ENCODE data around the gene ASB16. TPM values are rescaled to one million over a fixed set of nuclear protein-coding genes. Genes with fewer than 3 reads are reported as not detected.
A peak's percentile ranks its signal among the peaks of the same experiment; 100 is the strongest.

ASB16 gene
- total RNA-seq, 1 donor from 2014 or later, result 0.36 TPM

- no peak for DNase-seq (ENCODE audit: low spot score)
- no peak for ATAC-seq
- intact Hi-C loops (cut with DNase I), result no loop called here
These were observed 33.4 kb downstream of the ASB16 start for GRCh38 chr17:44203731-44204440.

GRCh38 chr17:44204441-44204882 is 34.0 kb downstream of the ASB16 start:
- ATAC-seq, result no peak
- DNase-seq (ENCODE audit: low spot score), result no peak
- intact Hi-C loops (cut with DNase I), result no loop called here

- DNase-seq (ENCODE audit: low spot score) (no peak), ATAC-seq (no peak)
- intact Hi-C loops (cut with DNase I), result no loop called here
These were observed 35.7 kb downstream of the ASB16 start for GRCh38 chr17:44205962-44206824.

- intact Hi-C loops (cut with DNase I), result no loop called here
- no peak for ATAC-seq
- no peak for DNase-seq (ENCODE audit: low spot score)
These were observed 36.3 kb downstream of the ASB16 start for GRCh38 chr17:44206825-44207155.

GRCh38 chr17:44207319-44207718 is 36.8 kb downstream of the ASB16 start:
- intact Hi-C loops (cut with DNase I), result no loop called here
- DNase-seq (ENCODE audit: low spot score), result no peak
- no peak for ATAC-seq

DNA sequence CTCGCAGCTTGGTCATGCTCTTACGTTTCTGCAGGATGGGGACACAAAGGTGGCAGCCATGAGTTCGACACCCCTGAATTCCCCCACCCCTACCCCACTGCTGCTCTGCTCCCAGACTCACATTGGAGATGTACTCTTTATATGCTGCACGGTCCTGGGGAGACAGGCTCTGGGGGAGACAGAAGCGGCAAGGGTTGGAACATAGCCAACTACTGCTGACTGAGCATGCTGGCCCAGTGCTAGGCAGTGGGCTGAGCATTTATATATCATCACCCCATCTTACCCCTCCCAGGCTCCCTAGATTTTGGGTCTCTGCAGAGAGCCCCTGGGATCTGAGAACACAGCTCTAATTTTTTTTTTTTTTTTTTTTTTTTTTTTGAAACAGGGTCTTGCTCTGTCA is 37.2 kb downstream of the ASB16 start:
- ATAC-seq (no peak), DNase-seq (ENCODE audit: low spot score) (no peak)
- intact Hi-C loops (cut with DNase I), result no loop called here

- ATAC-seq (no peak), DNase-seq (ENCODE audit: low spot score) (no peak)
- intact Hi-C loops (cut with DNase I), result loop anchor here (2.0 kb wide), 1 partner anchor 117 kb away; no protein-coding TSS in a partner anchor
These were observed 39.4 kb downstream of the ASB16 start for GRCh38 chr17:44209786-44210341.

DNA sequence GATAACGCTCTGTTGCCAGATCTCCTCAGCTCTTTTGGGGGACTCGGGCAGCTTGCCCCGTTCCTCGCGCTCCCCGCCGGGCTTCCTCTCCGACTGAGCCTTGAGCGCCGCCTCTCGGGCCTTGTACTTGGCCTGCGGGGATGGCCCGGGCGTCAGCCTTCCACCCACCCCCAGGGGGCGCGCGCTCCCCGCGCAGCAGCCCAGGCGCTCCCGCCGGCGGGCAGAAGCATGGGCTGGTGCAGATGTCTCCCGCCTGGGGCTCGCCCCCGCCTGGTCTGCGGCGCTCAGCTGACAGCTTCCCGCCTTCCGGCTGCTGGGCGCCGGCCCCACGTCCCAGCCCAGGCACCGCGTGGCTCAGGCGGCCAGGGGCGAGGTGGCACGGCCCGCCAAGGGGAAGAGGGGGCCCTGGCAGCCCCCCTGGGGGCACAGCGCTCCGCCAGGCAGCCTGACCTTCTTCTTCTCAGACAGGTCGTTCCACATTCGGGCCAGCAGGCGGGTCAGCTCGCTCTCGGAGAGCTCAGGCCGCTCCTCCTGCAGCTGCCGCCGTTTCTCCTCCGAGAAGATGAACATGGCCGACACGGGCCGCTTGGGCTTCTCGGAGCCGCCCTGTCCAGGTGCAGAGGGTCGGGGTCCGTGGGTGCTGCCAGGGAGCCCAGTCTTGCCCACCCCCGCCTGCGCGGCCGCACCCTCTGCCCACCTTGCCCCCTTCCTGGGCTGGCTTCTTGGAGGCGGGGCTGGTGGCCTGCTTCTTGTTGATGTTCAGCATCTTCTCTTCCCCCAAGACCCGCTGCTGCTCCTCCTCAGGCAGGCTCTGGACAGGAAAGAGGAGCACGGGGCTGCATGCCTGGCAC is 40.1 kb downstream of the ASB16 start:
- DNase-seq (ENCODE audit: low spot score) (peak; percentile 92), ATAC-seq (peak; percentile 86)
- intact Hi-C loops (cut with DNase I), result loop anchor here (2.0 kb wide), 1 partner anchor 116 kb away; no protein-coding TSS in a partner anchor

GRCh38 chr17:44211281-44212265 is 41.1 kb downstream of the ASB16 start:
- DNase-seq (ENCODE audit: low spot score) (no peak), ATAC-seq (no peak)
- intact Hi-C loops (cut with DNase I), result loop anchor here (2.0 kb wide), 1 partner anchor 115 kb away; no protein-coding TSS in a partner anchor

DNA sequence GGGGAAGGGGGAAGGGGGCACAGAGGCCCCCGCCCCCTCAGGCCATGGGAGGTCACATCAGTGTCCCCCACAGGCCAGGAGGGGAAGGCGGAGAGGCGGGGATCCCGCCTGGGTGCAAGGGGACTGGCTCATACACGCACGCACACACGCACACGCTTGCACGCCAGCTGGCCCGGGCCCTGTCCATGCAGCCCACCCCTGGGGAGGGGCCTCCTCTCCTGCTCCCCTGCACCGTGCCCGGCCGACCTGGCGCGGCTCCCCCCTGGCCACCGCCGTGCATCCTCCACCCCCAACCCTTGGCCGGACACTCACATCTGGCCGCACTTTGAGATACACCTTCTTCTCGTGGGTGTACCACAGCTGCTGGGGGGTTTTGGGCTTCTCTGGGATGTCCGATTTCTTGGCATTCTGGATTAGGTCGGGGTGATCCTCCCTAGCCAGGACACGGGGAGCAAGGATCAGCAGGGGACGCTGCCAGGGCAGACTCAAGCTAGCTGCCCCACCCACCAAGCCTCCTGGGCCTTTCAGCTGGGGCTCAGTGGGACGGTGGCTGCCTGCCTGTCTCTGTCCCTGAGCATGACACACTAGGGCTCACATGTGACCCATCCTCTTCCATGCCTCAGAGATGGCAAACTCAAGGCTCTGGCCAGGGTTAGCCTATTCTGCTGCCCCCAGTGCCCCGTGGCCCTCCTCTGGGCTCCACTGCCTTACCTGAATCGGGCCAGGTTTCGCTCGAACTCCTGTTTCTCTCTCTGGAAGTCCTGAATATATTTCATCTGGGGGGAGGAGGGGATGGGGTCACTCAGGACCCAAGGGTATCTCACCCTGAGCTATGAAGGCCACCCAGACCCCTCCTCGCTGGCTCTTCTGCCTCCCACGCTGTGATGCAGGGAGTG is 42.3 kb downstream of the ASB16 start:
- ATAC-seq, result no peak
- DNase-seq (ENCODE audit: low spot score), result no peak
- intact Hi-C loops (cut with DNase I), result no loop called here

- intact Hi-C loops (cut with DNase I), result no loop called here
- DNase-seq (ENCODE audit: low spot score), result no peak
- ATAC-seq, result no peak
These were observed 43.1 kb downstream of the ASB16 start for GRCh38 chr17:44213403-44214229.

- DNase-seq (ENCODE audit: low spot score) (no peak), ATAC-seq (no peak)
- intact Hi-C loops (cut with DNase I), result no loop called here
These were observed 43.7 kb downstream of the ASB16 start for GRCh38 chr17:44214230-44214494.

DNA sequence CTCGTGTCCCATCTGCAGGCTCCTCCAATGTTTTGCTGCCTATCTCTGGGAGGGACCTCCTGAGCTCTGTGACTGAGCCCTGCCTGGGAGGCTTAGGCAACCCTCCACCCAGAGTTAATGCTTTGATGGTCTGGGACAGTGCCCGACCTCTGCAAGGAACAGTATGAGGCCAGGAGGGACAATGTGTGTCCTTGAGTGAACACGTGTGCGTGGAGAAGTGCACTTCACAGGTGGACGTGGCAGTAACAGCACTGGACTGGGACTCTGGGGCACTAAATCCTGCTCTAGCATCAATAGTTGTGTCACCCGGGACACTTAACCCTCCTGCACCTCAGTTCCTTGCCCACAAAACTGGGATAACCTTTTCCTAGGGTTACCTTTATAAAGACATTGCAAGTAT is 44.4 kb downstream of the ASB16 start:
- DNase-seq (ENCODE audit: low spot score) (no peak), ATAC-seq (no peak)
- intact Hi-C loops (cut with DNase I), result no loop called here

- intact Hi-C loops (cut with DNase I), result no loop called here
- ATAC-seq, result no peak
- DNase-seq (ENCODE audit: low spot score), result no peak
These were observed 45.7 kb downstream of the ASB16 start for GRCh38 chr17:44216173-44216572.

DNA sequence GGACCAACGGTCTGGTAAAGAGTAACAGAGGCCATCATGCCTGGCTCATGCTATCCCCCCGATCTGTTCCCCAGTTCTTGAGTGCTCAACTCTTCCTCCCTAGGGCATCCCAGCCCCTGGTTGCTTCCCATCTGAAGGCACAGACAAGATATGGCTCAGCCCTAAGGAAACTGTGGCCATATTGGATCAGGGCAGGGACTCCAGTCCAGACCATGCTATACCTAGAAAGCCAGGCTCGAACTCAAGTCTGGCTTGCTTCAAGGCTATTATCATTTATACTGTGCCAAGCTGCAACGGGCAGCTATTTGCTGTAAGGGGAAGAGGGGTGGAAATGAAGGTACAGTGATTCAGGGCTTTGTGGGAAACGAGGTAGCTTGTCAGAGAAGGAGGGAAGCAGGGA is 46.2 kb downstream of the ASB16 start:
- ATAC-seq, result no peak
- no peak for DNase-seq (ENCODE audit: low spot score)
- intact Hi-C loops (cut with DNase I), result no loop called here

DNA sequence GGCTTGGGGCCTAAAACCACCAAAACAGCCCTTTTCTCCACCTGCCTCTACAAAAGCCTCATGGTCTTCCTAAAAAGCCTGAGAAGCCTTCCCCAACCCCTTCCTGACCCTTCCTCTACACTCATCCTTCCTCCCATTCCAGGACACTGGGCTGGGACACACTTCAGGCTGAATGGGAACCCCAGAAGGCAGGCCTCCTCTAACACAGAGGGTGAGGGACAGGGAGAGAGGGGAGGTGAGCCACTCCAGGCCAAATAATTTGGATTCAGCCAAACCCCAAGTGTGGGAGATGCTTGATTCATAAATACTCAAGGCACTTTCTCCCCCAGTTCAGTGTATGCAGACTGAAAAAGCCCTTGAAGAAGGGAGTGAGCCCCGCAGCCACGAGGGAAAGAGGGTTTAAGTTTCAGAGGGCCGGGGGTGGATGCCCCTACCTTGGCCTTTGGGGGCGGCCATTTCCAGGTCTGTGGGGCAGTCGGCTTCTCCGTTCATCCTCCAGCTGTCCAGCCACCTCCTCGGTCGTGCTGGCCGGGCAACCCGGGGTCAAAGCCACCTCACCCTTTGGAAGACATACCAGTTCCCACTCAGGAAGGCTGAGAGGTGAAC is 47.3 kb downstream of the ASB16 start:
- no peak for ATAC-seq
- no peak for DNase-seq (ENCODE audit: low spot score)
- intact Hi-C loops (cut with DNase I), result no loop called here

Data from sciatic nerve (tissue), 2 donors.